NCI-H1105 treated with DMSO at 0.1 percent for 48 hours (cell line): ENCODE data around the gene PHYKPL.
"Not testable (repeated sequence)": the region's sequence is repeated elsewhere in the genome, so short reads cannot be mapped to it uniquely, and the experiment has no call there.

Source experiments
- DNase-seq: peaks from one replicate; lab custom pipeline; 2025; lab: John Stamatoyannopoulos, UW

PHYKPL gene

GRCh38 chr5:178206166-178207101 is 26.2 kb downstream of the PHYKPL start:
- DNase-seq, result no peak

- no peak for DNase-seq
Measured at GRCh38 chr5:178205749-178206047, 26.9 kb downstream of the PHYKPL start.

DNA sequence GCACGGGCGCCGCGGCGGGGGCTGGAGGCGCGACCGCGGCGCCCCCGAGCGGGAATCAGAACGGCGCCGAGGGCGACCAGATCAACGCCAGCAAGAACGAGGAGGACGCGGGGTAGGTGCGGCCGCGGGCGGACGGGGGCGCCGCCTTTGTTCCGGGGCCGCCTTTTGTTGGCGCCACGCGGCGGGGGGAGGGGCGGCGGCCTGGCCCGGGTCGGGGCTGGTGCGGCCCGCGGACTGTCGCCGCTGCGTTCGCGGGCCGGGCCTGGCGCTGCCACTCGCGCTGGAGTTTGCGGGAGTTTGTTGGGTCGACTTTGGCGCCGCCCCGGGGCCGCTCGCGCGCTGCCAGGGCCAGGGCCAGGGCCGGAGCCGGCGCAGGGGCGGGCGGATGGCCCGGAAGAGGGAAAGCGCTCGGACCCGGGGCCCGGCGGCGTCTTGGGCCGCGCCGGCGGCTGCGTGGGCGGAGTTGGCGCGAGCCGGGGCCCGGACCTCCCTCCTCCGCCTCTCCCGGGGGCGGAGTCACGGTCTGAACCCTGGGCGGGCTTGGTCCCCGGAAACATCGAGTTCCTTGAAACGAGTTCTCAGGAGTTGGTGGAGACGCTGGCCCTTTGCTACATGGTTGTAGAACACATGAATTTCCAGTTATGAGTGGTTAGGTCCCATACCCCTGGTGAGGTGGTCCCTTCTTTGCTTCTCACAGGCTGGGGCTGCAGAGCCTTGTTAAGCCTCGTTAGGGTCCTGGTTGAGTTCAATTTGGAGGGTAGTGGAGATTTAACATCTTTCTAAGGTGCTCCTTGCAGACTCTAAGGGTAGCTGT is 27.5 kb downstream of the PHYKPL start:
- peak; percentile 44 for DNase-seq

DNA sequence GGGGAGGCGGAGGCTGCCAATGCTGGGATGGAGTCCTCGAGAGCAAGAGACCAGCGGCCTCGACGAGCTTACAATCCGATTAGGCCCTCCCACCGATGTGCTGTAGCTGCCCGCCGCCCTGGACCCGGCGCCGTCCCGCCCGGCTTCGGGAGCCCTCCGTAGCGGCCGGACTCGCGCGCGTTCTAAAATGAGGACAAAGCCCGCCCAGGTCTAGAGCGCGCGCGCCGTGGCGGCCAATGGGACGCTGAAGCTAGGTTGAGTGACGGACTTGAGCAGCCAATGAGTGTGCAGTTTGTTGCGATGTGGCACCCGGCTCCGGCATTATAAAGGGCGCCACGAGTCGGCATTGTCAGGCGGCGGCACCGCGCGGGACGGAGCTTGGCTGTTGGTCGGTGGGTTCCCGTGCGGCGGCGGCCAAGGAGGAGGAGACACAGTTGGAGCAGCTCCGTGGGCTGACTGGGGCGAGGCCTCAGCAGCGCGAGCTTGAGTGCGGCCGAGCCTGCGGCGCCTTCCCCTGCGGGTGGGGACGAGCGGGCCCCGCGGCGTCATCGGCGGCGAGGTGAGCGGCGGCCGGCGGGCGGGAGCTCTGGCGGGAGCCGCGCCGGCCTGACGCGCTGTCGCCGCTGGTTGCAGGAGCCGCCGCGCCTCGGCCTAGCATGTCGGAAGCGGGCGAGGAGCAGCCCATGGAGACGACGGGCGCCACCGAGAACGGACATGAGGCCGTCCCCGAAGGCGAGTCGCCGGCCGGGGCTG is 28.2 kb downstream of the PHYKPL start, which contains the start of gene HNRNPAB:
HNRNPAB (plus strand) TSS at position 352 of the 753 bp plus-strand sequence; CDS start at position 657, 305 bp downstream.
- DNase-seq, result peak; percentile 83

DNA sequence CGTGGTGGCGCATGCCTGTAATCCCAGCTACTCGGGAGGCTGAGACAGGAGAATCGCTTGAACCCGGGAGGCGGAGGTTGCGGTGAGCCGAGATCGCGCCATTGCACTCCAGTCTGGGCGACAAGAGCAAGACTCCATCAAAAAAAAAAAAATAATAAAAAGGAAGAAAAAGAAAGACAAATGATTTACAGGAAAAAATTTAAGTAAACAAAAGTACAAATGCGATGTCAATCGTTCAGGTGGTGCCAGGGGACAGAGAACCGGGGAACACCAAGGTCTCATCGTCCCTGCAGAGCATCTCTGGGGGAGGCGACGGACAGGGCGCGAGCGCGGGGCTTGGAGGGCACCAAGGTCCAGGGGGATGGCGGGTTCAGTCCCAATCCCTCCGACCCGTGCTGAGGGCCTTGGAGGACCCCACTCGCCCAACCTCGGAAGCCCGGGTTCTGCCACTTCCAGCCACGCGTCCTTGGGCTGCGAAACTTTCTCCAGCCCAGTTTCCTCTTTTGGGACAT is 28.9 kb downstream of the PHYKPL start:
- DNase-seq, result no peak

DNA sequence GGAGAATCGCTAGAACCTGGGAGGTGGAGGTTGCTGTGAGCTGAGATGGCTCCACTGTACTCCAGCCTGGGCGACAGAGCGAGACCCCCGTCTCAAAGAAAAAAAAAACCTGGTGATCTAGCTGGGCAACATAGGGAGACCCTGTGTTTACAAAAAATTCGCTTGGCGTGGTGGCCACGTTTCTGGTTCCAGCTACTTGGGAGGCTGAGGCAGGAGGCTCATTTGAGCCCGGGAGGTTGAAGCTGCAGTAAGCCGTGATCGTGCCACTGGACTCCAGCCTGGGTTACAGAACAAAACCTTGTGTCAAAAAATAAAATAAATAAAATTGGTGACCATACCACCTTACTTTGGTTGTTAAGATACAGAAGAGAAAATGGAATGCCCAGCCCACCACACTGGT is 30.1 kb downstream of the PHYKPL start:
- no peak for DNase-seq

DNA sequence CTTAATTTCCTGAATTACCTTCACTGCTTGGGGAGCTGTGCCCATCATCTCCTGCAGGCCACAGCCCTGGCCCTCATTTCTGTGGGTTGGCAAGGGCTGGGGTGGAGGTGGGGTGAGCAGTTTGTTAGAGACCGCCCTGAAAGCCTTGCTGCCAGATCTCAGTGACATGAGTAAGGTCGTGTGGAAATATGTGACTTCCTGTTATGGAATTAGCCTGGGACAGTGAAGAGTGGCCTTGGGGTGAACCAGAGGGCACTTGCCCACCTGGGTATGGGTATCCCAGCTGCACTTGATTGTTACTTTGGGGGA is 30.7 kb downstream of the PHYKPL start:
- DNase-seq, result no peak

DNA sequence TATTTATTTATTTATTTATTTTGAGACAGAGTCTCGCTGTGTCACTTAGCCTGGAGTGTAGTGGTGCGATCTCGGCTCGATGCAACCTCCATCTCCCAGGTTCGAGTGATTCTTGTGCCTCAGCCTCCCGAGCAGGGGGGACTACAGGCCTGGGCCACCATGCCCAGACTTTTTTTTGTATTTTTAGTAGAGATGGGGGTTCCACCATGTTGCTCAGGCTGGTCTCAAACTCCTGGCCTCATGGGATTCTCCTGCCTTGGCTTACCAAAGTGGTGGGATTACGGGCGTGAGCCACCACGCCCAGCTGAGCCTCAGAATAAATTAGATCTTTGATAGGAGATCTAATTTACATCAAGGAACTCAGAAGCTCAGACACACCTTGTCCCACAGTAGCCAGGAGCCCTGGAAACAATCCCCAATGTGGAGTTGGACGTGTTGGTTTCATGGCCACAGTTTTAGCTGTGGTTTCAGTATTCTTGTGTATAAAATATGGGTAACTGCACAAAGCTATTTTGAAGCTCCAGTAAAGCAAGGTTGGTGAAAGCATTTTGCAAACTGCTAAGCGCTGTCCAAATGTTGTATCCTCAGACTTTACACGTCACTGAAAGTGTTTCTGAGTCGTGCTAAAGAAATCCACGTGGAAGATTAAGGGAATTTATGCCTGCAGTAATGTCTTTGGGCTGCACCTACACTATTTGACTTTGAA is 31.2 kb downstream of the PHYKPL start:
- no peak for DNase-seq

GRCh38 chr5:178199581-178200434 is 32.8 kb downstream of the PHYKPL start:
- no peak for DNase-seq

- DNase-seq, result no peak
Measured at GRCh38 chr5:178198706-178199105, 33.9 kb downstream of the PHYKPL start.

GRCh38 chr5:178198151-178198550 is 34.5 kb downstream of the PHYKPL start:
- not testable (repeated sequence) for DNase-seq

GRCh38 chr5:178196986-178197385 is 35.6 kb downstream of the PHYKPL start:
- DNase-seq, result no peak

GRCh38 chr5:178196281-178196812 is 36.3 kb downstream of the PHYKPL start:
- no peak for DNase-seq

GRCh38 chr5:178194026-178194425 is 38.6 kb downstream of the PHYKPL start:
- no peak for DNase-seq

- no peak for DNase-seq
Measured at GRCh38 chr5:178193251-178193809, 39.3 kb downstream of the PHYKPL start.

GRCh38 chr5:178192787-178193186 is 39.8 kb downstream of the PHYKPL start:
- no peak for DNase-seq

- DNase-seq, result no peak
Measured at GRCh38 chr5:178192244-178192643, 40.4 kb downstream of the PHYKPL start.

DNA sequence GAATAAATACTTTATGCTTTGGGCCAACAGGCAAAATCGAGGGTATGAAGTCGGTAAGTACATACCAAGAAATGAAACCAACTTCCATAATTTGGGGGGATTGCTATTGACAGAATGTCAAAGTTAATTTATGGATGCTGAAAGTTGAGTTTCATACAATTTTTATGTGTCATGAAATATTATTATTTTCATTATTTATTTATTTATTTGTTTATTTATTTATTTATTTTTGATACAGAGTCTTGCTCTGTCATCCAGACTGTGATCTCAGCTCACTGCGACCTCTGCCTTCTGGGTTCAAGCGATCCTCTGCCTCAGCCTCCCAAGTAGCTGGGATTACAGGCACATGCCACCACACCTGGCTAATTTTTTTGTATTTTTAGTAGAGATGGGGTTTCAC is 40.9 kb downstream of the PHYKPL start:
- DNase-seq, result no peak

DNA sequence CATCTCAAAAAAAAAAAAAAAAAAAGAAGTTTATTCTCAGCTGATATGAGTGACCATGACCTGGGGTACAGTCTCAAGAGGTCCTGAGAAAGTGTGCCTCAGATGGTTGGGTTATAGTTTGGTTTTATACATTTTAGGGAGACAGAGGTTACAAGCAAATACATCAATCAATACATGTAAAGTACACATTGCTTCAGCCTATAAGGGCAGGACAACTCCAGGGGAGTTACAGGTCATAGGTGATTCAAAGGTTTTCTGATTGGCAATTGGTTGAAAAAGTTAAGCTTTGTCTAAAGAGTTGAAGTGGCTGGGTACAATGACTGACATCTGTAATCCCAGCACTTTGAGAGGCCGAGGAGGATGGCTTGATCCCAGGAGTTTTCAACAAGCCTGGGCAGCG is 43.2 kb downstream of the PHYKPL start:
- no peak for DNase-seq

DNA sequence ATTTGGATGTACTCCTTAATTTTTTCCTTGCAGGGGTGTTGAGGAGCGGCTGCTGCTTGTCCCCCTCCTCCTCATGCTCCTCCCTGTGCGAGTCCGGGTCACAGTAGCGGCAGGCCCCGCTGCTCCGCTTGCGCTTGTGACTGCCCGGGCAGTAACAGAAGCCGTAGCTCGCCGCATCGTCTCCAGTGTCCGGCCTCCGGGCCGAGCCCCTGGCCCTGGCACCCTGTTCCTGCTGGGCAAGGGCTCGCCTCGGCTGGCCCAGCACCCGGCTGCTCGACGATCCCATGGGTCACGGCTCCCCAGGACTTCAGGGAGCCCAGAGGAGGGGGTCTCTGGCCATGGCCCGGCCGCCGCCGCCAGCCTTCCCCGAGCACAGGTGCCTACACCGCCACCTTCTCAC is 45.6 kb downstream of the PHYKPL start, which contains the start of gene GMCL2:
GMCL2 (minus strand) TSS at position 358 of the 400 bp plus-strand sequence; CDS start at position 286, 72 bp downstream.
- DNase-seq, result no peak
